ENCODE data around the gene CTAG1B. TPM values are rescaled to one million over a fixed set of nuclear protein-coding genes. Genes with fewer than 3 reads are reported as not detected.

CTAG1B gene
- total and polyA plus RNA-seq, 2 donors (not counting 3 experiments of a cell fraction or from before 2014, with no cell fraction given) = not detected

DNA sequence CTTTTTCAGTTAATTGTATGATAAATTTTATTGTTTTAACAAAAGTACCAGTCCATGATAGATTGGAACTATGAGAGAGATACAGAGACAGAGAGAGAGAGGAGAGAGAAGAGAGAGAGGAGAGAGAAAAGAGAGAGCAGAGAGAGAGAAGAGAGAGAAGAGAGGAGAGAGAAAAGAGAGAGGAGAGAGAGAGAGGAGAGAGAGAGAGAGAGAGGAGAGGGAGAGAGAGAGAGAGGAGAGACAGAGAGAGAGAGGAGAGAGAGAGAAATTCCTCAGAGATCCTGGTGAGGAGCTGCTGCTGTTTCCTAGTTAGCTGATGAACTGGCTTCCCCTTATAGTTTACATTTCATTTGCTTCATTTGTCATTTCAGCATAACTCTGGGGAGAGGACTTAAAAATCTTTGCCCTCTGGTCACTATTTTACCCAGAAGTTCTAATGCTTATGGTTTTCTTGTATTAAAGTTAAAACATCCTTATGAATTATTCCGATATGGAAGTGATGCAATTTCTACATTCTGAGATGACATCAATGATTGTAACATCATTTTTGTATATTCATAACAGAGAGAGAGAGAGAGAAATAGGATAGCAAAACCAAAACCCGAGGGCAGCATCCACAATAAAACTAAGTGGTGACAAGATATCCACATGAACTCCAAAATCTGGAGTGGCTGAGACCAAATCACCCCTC is 23.4 kb downstream of the CTAG1B start:
- FAIRE-seq = no peak
- H2AFZ ChIP-seq (ENCODE audit: low read depth, low read length) = no peak overlapping the region
- no peaks in the 10 kb centered on the region for H3K9me3 ChIP-seq (replicated peaks; ENCODE audit: control insufficient read depth, insufficient read depth, low read length)
- intact Hi-C loops (cut with micrococcal nuclease) (no loop called here), dilution Hi-C loops (cut with MboI; ENCODE audit: extremely low pct_ligation_motif_present, low sequenced_read_pairs) (no loop called here)
- no peak overlapping the region for H3K27ac ChIP-seq (ENCODE audit: insufficient read depth, low read depth, low read length)
- H3K79me2 ChIP-seq (ENCODE audit: control insufficient read depth, insufficient read depth, low read length) = no peaks in the 10 kb centered on the region
- H3K27me3 ChIP-seq (ENCODE audit: control insufficient read depth in 2 of 2, insufficient read depth in 2 of 2, low read length in 2 of 2) = peaks cover 5 to 13% of the 10 kb centered on the region in 2 experiments
- CTCF ChIA-PET = no interaction called here
- TF ChIP-seq POLR2AphosphoS5 (IDR thresholded peaks at IDR 0.05; ENCODE audit: insufficient read depth, low read depth, low read length) (no peak), JUN (IDR thresholded peaks at IDR 0.05; ENCODE audit: borderline replicate concordance, insufficient read depth, insufficient read length, low read depth) (no peak), FOS (IDR thresholded peaks at IDR 0.05; ENCODE audit: borderline replicate concordance, insufficient read depth, low read length) (no peak), EZH2 (IDR thresholded peaks at IDR 0.05; ENCODE audit: borderline replicate concordance, low read depth, low read length, severe bottlenecking) (no peak), POLR2A (IDR thresholded peaks at IDR 0.05; ENCODE audit: low read depth, low read length) (no peak), GATA2 (IDR thresholded peaks at IDR 0.05; ENCODE audit: insufficient read depth, insufficient read length, low read depth, low read length) (no peak), MYC (IDR thresholded peaks at IDR 0.05; ENCODE audit: low read depth, low read length) (no peak)
- TF ChIP-seq, protein P1, sequence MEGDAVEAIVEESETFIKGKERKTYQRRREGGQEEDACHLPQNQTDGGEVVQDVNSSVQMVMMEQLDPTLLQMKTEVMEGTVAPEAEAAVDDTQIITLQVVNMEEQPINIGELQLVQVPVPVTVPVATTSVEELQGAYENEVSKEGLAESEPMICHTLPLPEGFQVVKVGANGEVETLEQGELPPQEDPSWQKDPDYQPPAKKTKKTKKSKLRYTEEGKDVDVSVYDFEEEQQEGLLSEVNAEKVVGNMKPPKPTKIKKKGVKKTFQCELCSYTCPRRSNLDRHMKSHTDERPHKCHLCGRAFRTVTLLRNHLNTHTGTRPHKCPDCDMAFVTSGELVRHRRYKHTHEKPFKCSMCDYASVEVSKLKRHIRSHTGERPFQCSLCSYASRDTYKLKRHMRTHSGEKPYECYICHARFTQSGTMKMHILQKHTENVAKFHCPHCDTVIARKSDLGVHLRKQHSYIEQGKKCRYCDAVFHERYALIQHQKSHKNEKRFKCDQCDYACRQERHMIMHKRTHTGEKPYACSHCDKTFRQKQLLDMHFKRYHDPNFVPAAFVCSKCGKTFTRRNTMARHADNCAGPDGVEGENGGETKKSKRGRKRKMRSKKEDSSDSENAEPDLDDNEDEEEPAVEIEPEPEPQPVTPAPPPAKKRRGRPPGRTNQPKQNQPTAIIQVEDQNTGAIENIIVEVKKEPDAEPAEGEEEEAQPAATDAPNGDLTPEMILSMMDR (IDR thresholded peaks at IDR 0.05; ENCODE audit: extremely low read depth in 1 of 2, insufficient read depth in 1 of 2, low read depth in 1 of 2, low read length in 2 of 2) = no peak
- TF ChIP-seq, protein P2, sequence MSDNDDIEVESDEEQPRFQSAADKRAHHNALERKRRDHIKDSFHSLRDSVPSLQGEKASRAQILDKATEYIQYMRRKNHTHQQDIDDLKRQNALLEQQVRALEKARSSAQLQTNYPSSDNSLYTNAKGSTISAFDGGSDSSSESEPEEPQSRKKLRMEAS (IDR thresholded peaks at IDR 0.05; ENCODE audit: insufficient read depth, insufficient read length) = no peak
- H3K4me3 ChIP-seq (replicated peaks in 1 of 3; ENCODE audit: insufficient read depth in 1 of 3, low read depth in 1 of 3, low read length in 3 of 3) = no peak overlapping the region
- no peaks in the 10 kb centered on the region for H3K4me1 ChIP-seq (ENCODE audit: control insufficient read depth, extremely low read depth, insufficient read depth, low read length)
- POLR2A ChIA-PET = no interaction called here
- H3K9ac ChIP-seq (replicated peaks; ENCODE audit: extremely low read depth, insufficient read depth, low read length) = no peak overlapping the region
- no peaks in the 10 kb centered on the region for H4K20me1 ChIP-seq (replicated peaks; ENCODE audit: control insufficient read depth, extremely low read depth, insufficient read depth, low read length)
- no peak overlapping the region for H3K4me2 ChIP-seq (ENCODE audit: insufficient read depth, low read length)
- no peaks in the 10 kb centered on the region for H3K9me1 ChIP-seq (replicated peaks; ENCODE audit: control insufficient read depth, extremely low read depth, insufficient read depth, low read length)
- H3K36me3 ChIP-seq (ENCODE audit: control insufficient read depth in 2 of 2, extremely low read depth in 1 of 2, insufficient read depth in 2 of 2, low read length in 2 of 2) = no peaks in the 10 kb centered on the region
- no TSS peak for BruUV-seq (replicated peaks)
- DNase-seq (ENCODE audit: low read depth, low spot score) = no peak
